ENCODE data around the gene RETN.

DNA sequence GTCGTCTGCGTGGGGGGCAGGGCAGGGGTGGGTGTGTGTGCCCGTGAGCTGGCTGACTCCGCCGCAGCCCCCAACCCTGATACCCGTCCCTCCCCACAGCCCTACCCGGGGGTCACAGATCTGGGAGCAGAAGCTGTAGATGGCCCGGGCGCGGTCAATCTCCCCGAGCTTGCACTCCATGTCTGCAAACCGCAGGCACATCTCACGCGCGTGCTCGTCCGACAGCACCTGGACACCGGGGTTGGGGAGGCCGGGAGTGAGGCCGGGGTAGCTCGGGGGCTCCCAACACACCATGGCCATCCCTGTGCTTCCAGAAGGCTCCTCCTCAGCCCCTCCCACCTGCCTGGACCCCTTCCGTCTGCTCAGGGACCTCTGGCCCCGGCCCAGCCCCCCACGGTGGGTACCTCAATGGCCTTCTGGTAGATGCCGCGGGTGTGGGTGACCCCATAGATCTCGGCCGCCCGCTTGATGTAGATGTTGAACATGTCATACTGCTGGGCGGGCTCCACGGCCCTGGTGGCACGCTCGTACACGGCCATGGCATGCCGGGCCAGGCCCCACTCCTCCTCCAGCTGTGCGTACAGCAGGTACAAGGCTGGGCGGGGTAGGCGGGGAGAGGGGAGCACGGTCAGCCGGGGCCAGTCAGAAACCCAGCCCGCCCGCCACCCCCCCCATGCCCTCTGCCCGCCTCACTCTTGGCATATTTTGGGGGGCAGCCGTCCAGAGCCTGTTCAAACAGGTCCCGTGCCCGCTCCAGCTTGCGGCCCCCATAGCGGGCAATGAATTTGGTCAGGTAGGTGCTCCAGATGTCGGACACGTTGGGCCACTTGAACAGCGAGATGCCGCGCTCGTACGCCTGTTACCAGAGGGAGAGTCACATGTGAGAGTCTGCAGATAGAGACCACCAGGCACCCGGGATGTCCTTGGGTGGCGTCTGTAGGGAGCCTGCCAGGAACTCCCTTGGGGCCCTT is 48.1 kb upstream of the RETN start:
- TF ChIP-seq, protein P1, sequence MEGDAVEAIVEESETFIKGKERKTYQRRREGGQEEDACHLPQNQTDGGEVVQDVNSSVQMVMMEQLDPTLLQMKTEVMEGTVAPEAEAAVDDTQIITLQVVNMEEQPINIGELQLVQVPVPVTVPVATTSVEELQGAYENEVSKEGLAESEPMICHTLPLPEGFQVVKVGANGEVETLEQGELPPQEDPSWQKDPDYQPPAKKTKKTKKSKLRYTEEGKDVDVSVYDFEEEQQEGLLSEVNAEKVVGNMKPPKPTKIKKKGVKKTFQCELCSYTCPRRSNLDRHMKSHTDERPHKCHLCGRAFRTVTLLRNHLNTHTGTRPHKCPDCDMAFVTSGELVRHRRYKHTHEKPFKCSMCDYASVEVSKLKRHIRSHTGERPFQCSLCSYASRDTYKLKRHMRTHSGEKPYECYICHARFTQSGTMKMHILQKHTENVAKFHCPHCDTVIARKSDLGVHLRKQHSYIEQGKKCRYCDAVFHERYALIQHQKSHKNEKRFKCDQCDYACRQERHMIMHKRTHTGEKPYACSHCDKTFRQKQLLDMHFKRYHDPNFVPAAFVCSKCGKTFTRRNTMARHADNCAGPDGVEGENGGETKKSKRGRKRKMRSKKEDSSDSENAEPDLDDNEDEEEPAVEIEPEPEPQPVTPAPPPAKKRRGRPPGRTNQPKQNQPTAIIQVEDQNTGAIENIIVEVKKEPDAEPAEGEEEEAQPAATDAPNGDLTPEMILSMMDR (conservative IDR thresholded peaks at IDR 0.05; ENCODE audit: low read depth, low read length) = no peak
- no peak for TF ChIP-seq EZH2 (IDR thresholded peaks at IDR 0.05; ENCODE audit: borderline replicate concordance, low read depth, low read length, poor library complexity, severe bottlenecking)

Measured in A673 (cell line).